Stimulated activated CD4-positive, alpha-beta T cell treated with anti-CD3 and anti-CD28 coated beads, Interleukin-4, amount 100 ng/mL, for 4 hours (primary cell): ENCODE measurements around the gene OR6J1.
"Not testable (repeated sequence)": the region's sequence is repeated elsewhere in the genome, so short reads cannot be mapped to it uniquely, and the experiment has no call there.

Experiments used
- DNase-seq, 2 experiments: peaks; one replicate each; pipeline ENCODE4 v3.0.0-alpha.2; 2020

OR6J1 gene

GRCh38 chr14:22650046-22650739, 6.0 kb upstream of the OR6J1 start:
- no peak for DNase-seq

- DNase-seq = no peak
Observed at GRCh38 chr14:22648506-22648905, 4.4 kb upstream of the OR6J1 start.

DNA sequence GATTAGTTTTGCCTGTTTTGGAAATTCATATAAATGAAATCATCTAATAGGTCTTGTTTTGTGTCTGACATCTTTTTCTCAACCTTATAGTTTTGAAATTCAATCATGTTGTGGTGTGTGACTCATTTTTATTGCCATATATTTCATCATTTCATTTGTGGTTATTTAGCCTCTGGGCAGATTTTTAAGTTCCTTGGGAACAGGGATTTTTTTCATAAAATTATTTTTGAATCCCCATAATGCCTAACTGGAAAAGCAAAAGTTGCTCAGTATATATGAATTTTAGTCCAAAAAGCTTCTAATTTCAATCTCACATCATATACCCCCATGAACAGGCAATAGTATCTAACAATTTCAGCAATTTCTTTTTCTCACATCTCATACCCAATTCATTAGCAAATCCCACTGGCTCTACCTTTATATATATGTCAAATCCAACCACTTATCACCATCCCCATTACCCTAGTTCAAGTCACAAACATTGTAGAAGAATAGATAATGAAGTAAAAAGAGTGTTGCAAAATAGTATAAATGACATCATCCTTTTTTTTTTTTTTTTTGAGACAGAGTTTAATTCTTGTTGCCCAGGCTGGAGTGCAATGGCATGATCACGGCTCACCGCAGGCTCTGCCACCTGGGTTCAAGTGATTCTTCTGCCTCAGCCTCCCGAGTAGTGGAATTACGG, 2.6 kb upstream of the OR6J1 start:
- no peak for DNase-seq

GRCh38 chr14:22641846-22642245, 2.3 kb downstream of the OR6J1 start:
- DNase-seq = no peak

GRCh38 chr14:22640192-22640591, 4.0 kb downstream of the OR6J1 start:
- no peak for DNase-seq

GRCh38 chr14:22635980-22636379, 8.2 kb downstream of the OR6J1 start:
- not testable (repeated sequence) for DNase-seq

- DNase-seq = no peak
Observed at GRCh38 chr14:22634233-22634900, 9.8 kb downstream of the OR6J1 start.

DNA sequence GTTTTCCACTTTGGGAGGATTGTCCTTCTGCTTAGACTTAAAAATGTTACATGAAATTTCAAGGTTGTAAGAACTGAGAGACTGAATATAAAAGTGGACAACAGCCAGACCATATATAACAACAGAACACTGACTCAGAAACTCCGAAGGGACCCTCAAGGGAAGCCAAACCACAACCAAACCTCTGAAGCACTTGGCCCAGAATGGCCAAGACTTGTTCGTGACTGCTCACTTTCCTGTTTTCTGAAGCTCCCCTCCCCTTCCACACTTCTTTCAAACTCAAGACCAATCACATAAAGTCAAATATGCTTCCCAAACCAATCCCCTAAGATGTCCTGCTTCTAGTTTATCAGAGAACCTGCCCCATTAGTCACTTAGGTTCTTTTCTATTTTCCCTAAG, 13.7 kb downstream of the OR6J1 start:
- DNase-seq = no peak

- no peak for DNase-seq
Observed at GRCh38 chr14:22630066-22630465, 14.1 kb downstream of the OR6J1 start.

GRCh38 chr14:22629361-22629760, 14.8 kb downstream of the OR6J1 start:
- no peak for DNase-seq

GRCh38 chr14:22627506-22628263, 16.5 kb downstream of the OR6J1 start:
- DNase-seq = no peak

- DNase-seq = no peak
Observed at GRCh38 chr14:22626590-22626989, 17.6 kb downstream of the OR6J1 start.

DNA sequence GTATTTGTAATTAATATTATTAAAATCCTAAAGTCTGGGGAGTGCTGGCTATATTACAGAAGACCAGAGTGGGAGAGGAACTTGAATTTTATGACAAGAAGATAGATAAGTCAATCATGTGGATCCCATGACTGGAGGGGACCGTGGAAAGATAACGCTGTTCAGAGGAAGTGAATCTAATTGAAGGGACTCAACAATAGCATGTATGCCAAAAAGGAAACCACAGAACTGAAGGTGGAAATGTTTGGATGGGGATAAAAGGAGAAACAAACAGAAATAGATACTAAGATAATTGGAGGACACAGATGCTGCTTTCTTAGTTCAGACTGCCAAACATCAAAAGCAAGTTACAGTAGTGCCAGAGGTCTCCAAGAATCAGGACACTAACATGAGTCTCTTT, 21.1 kb downstream of the OR6J1 start:
- DNase-seq = no peak

- DNase-seq = no peak
Observed at GRCh38 chr14:22622255-22622654, 21.9 kb downstream of the OR6J1 start.

GRCh38 chr14:22615765-22616164, 28.4 kb downstream of the OR6J1 start:
- DNase-seq = not testable (repeated sequence)

- no peak for DNase-seq
Observed at GRCh38 chr14:22614240-22614799, 29.8 kb downstream of the OR6J1 start.

DNA sequence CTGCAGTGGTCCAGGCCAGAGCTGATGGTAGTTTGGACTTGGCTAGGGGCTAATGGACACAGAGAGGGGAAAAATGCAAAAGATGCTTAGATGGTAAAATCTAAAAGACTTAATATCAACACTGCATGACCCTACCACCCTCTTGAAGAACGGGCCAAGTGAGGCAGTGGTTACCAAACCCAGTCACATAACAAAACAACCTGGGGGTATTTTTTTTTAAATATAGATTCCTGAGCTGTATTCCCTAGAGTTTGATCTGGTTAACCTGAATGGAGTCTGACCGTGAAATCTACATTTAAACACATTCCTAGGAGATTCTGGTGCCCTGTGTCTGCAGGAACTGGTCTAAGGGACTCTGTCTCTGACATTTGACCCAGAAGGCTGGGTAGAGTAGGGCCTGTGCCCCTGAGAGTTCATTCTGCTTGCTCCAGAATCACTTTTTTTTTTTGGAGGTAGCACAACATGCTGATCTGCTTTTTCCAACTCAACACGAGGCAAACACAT, 30.4 kb downstream of the OR6J1 start:
- DNase-seq = no peak

DNA sequence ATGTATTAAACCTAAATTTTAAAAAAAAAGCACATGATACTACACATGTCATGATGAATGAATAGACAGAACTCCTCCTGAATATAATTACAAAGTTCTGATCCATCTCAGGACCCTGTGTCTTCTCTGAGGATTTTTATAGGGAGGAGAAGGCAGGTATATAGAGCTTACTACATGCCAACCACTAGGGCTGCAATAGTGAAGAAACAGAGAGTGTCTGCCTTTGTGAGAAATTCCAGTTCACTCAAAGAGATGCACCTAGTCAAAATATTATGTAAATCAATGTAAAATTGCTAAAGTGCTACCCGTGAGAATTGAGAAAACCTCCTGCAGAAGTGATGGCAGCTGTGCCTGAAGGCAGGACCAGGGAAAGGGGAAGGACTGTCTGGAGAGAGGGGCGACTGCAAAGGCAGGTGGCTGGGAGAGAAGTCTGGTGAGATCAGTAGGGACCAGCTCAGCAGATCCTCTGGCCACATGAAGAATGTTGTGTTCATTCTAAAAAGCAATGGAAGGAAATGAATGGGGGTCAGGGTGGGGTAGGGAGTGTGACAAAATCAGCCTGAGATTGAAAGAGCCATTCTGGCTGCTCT, 31.0 kb downstream of the OR6J1 start:
- no peak for DNase-seq

GRCh38 chr14:22610931-22611330, 33.2 kb downstream of the OR6J1 start:
- DNase-seq = no peak

- DNase-seq = no peak
Observed at GRCh38 chr14:22607291-22607690, 36.9 kb downstream of the OR6J1 start.

DNA sequence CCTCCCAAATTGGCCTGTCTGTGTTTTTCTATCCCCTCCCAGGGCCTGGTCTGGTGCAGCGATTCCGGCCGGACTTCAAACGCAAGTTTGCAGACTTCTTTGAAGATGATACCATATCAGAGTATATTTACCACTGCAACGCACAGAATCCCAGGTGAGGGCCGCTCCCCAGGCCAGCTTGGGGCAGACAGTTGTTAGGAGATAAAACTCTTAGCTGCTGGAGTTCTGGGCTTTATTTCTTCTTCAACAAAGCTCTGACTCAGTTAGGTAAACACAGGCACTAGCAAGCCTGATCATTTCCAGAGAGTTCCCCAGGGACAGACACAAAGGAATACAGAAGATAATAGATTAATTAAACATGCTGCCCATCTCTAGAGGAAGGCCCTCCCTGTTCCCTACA, 37.8 kb downstream of the OR6J1 start:
- no peak for DNase-seq

DNA sequence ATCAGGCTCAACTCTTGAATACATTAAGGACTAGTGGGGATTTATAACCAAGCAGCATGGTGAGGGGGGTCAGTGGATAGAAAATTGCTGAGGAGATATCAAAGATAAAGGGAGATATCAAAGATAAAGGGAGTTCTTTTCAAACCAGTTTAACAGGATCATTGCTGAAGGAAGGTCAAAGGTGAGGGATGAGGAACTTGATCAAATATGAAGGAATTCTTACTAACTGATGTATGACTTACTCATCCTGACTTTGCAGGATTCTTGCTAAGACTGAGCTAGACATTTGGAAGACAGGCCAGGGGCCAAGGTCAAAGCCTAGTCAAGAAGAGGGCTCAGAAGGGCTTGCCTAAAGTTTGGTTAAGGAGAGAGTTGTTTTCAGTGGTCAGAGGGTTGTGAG, 41.3 kb downstream of the OR6J1 start:
- no peak for DNase-seq
